ENCODE data around the gene ZNF805.

ZNF805 gene

GRCh38 chr19:57202160-57202559 lies 38.3 kb upstream of the ZNF805 start:
- Histone ChIP-seq H3K79me1 (ENCODE audit: low read length) (peaks cover 16% of the 10 kb centered on the region), H3K23ac (ENCODE audit: low read length) (no peak overlapping the region), H2BK15ac (replicated peaks; ENCODE audit: low read depth) (no peak overlapping the region), H3K4ac (ENCODE audit: low read depth, low read length) (no peak overlapping the region), H3K36me3 (ENCODE audit: control insufficient read depth, insufficient read depth, low read length) (peaks cover 6% of the 10 kb centered on the region), H3K4me3 (ENCODE audit: low read length) (no peak overlapping the region), H3K18ac (ENCODE audit: low read length) (no peak overlapping the region), H4K5ac (ENCODE audit: low read length) (no peak overlapping the region), H2BK5ac (ENCODE audit: low read length) (no peak overlapping the region), H2AK5ac (ENCODE audit: low read length) (no peak overlapping the region), H3K27me3 (ENCODE audit: insufficient read depth, low read length, poor library complexity) (no peaks in the 10 kb centered on the region), H2BK120ac (ENCODE audit: low read depth, low read length) (no peak overlapping the region), H3K4me2 (ENCODE audit: low read length) (no peak overlapping the region), H3K4me1 (ENCODE audit: control insufficient read depth, low read depth, low read length) (no peaks in the 10 kb centered on the region), H3K79me2 (ENCODE audit: control insufficient read depth, insufficient read depth, low read length) (no peaks in the 10 kb centered on the region), H3K56ac (ENCODE audit: low read length) (no peak overlapping the region), H4K8ac (ENCODE audit: low read depth, low read length) (no peak overlapping the region), H3K27ac (ENCODE audit: low read depth, low read length) (no peak overlapping the region), H3K9ac (ENCODE audit: low read length) (no peak overlapping the region)
- DNase-seq: no peak
- no CpG with 5 or more reads among the region's 5 CpGs for WGBS (ENCODE audit: extremely low coverage, insufficient coverage, low lambda C conversion rate)

DNA sequence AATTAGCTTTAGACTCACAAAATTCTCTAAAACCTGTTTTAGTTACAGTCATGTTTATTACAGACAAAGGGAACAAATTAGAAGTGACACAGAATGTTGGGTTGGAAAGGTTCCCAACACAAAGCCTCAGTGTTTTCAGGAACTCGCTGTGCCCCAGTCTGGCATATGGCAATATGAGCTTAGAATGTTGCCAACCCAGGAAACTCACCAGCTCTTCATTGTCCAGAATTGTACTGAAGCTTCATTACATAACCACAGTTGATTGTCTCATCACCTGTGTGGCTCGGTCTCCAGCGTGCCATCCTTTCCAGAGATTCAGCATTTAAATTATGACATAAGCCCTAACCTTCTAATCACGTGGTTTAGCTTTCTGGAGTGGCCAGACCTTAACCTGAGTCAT lies 30.1 kb upstream of the ZNF805 start:
- Histone ChIP-seq H4K5ac (ENCODE audit: low read length) (no peak overlapping the region), H3K79me2 (ENCODE audit: control insufficient read depth, insufficient read depth, low read length) (no peaks in the 10 kb centered on the region), H3K18ac (ENCODE audit: low read length) (no peak overlapping the region), H3K27ac (ENCODE audit: low read depth, low read length) (no peak overlapping the region), H4K8ac (ENCODE audit: low read depth, low read length) (no peak overlapping the region), H3K56ac (ENCODE audit: low read length) (no peak overlapping the region), H3K36me3 (ENCODE audit: control insufficient read depth, insufficient read depth, low read length) (peaks cover 11% of the 10 kb centered on the region), H3K4me1 (ENCODE audit: control insufficient read depth, low read depth, low read length) (no peaks in the 10 kb centered on the region), H2BK15ac (replicated peaks; ENCODE audit: low read depth) (no peak overlapping the region), H2AK5ac (ENCODE audit: low read length) (no peak overlapping the region), H3K4ac (ENCODE audit: low read depth, low read length) (no peak overlapping the region), H3K9ac (ENCODE audit: low read length) (no peak overlapping the region), H3K27me3 (ENCODE audit: insufficient read depth, low read length, poor library complexity) (no peaks in the 10 kb centered on the region), H2BK120ac (ENCODE audit: low read depth, low read length) (no peak overlapping the region), H3K4me3 (ENCODE audit: low read length) (no peak overlapping the region), H3K4me2 (ENCODE audit: low read length) (no peak overlapping the region), H3K23ac (ENCODE audit: low read length) (no peak overlapping the region), H3K79me1 (ENCODE audit: low read length) (peaks cover 3% of the 10 kb centered on the region), H2BK5ac (ENCODE audit: low read length) (no peak overlapping the region)
- DNase-seq: no peak
- WGBS (ENCODE audit: extremely low coverage, insufficient coverage, low lambda C conversion rate): no CpG with 5 or more reads among the region's 4 CpGs

DNA sequence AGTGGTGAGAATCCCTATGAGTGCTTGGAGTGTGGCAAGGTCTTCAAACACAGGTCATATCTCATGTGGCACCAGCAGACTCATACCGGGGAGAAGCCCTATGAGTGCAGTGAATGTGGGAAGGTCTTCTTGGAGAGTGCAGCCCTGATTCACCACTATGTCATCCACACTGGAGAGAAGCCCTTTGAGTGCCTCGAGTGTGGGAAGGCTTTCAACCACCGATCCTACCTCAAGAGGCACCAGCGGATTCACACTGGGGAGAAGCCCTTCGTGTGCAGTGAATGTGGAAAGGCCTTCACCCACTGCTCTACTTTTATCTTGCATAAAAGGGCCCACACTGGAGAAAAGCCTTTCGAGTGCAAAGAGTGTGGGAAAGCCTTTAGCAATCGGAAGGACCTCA lies 28.3 kb upstream of the ZNF805 start:
- H2AK5ac ChIP-seq (ENCODE audit: low read length): no peak overlapping the region
- no peak overlapping the region for H4K8ac ChIP-seq (ENCODE audit: low read depth, low read length)
- no peak overlapping the region for H2BK120ac ChIP-seq (ENCODE audit: low read depth, low read length)
- no peak overlapping the region for H2BK5ac ChIP-seq (ENCODE audit: low read length)
- H3K4me3 ChIP-seq (ENCODE audit: low read length): no peak overlapping the region
- no peak overlapping the region for H3K18ac ChIP-seq (ENCODE audit: low read length)
- H3K4ac ChIP-seq (ENCODE audit: low read depth, low read length): no peak overlapping the region
- no peaks in the 10 kb centered on the region for H3K27me3 ChIP-seq (ENCODE audit: insufficient read depth, low read length, poor library complexity)
- WGBS (ENCODE audit: extremely low coverage, insufficient coverage, low lambda C conversion rate): no CpG with 5 or more reads among the region's 7 CpGs
- no peak for DNase-seq
- no peak overlapping the region for H2BK15ac ChIP-seq (replicated peaks; ENCODE audit: low read depth)
- no peak overlapping the region for H3K9ac ChIP-seq (ENCODE audit: low read length)
- peaks cover 3% of the 10 kb centered on the region for H3K79me1 ChIP-seq (ENCODE audit: low read length)
- no peak overlapping the region for H3K4me2 ChIP-seq (ENCODE audit: low read length)
- H3K4me1 ChIP-seq (ENCODE audit: control insufficient read depth, low read depth, low read length): no peaks in the 10 kb centered on the region
- H3K27ac ChIP-seq (ENCODE audit: low read depth, low read length): no peak overlapping the region
- H3K36me3 ChIP-seq (ENCODE audit: control insufficient read depth, insufficient read depth, low read length): peaks cover 8% of the 10 kb centered on the region
- no peaks in the 10 kb centered on the region for H3K79me2 ChIP-seq (ENCODE audit: control insufficient read depth, insufficient read depth, low read length)
- H3K56ac ChIP-seq (ENCODE audit: low read length): no peak overlapping the region
- H4K5ac ChIP-seq (ENCODE audit: low read length): no peak overlapping the region
- no peak overlapping the region for H3K23ac ChIP-seq (ENCODE audit: low read length)

GRCh38 chr19:57227502-57227901 lies 12.9 kb upstream of the ZNF805 start:
- Histone ChIP-seq H2BK15ac (replicated peaks; ENCODE audit: low read depth) (no peak overlapping the region), H3K9ac (ENCODE audit: low read length) (no peak overlapping the region), H3K79me1 (ENCODE audit: low read length) (no peaks in the 10 kb centered on the region), H2BK5ac (ENCODE audit: low read length) (no peak overlapping the region), H3K4me2 (ENCODE audit: low read length) (no peak overlapping the region), H3K27ac (ENCODE audit: low read depth, low read length) (no peak overlapping the region), H2AK5ac (ENCODE audit: low read length) (no peak overlapping the region), H3K36me3 (ENCODE audit: control insufficient read depth, insufficient read depth, low read length) (no peaks in the 10 kb centered on the region), H3K27me3 (ENCODE audit: insufficient read depth, low read length, poor library complexity) (no peaks in the 10 kb centered on the region), H3K4me3 (ENCODE audit: low read length) (no peak overlapping the region), H3K23ac (ENCODE audit: low read length) (no peak overlapping the region), H4K5ac (ENCODE audit: low read length) (no peak overlapping the region), H3K4me1 (ENCODE audit: control insufficient read depth, low read depth, low read length) (peaks cover 2% of the 10 kb centered on the region), H2BK120ac (ENCODE audit: low read depth, low read length) (no peak overlapping the region), H3K79me2 (ENCODE audit: control insufficient read depth, insufficient read depth, low read length) (no peaks in the 10 kb centered on the region), H3K56ac (ENCODE audit: low read length) (no peak overlapping the region), H3K18ac (ENCODE audit: low read length) (no peak overlapping the region), H3K4ac (ENCODE audit: low read depth, low read length) (no peak overlapping the region), H4K8ac (ENCODE audit: low read depth, low read length) (no peak overlapping the region)
- no CpG with 5 or more reads among the region's 5 CpGs for WGBS (ENCODE audit: extremely low coverage, insufficient coverage, low lambda C conversion rate)
- DNase-seq: no peak

GRCh38 chr19:57231686-57232085 lies 8.7 kb upstream of the ZNF805 start:
- H3K56ac ChIP-seq (ENCODE audit: low read length): peak overlapping the region; percentile 1
- no peak overlapping the region for H2AK5ac ChIP-seq (ENCODE audit: low read length)
- H3K4me1 ChIP-seq (ENCODE audit: control insufficient read depth, low read depth, low read length): peaks cover 2% of the 10 kb centered on the region
- DNase-seq: peak; percentile 5
- H3K4me2 ChIP-seq (ENCODE audit: low read length): peak overlapping the region; percentile 1
- H3K9ac ChIP-seq (ENCODE audit: low read length): peak overlapping the region; percentile 4
- no peak overlapping the region for H2BK15ac ChIP-seq (replicated peaks; ENCODE audit: low read depth)
- no peak overlapping the region for H3K4ac ChIP-seq (ENCODE audit: low read depth, low read length)
- no peaks in the 10 kb centered on the region for H3K79me1 ChIP-seq (ENCODE audit: low read length)
- no peak overlapping the region for H2BK5ac ChIP-seq (ENCODE audit: low read length)
- no peak overlapping the region for H2BK120ac ChIP-seq (ENCODE audit: low read depth, low read length)
- H3K27ac ChIP-seq (ENCODE audit: low read depth, low read length): no peak overlapping the region
- H4K5ac ChIP-seq (ENCODE audit: low read length): no peak overlapping the region
- no peak overlapping the region for H3K23ac ChIP-seq (ENCODE audit: low read length)
- no peak overlapping the region for H3K18ac ChIP-seq (ENCODE audit: low read length)
- H3K79me2 ChIP-seq (ENCODE audit: control insufficient read depth, insufficient read depth, low read length): no peaks in the 10 kb centered on the region
- no peaks in the 10 kb centered on the region for H3K36me3 ChIP-seq (ENCODE audit: control insufficient read depth, insufficient read depth, low read length)
- H3K27me3 ChIP-seq (ENCODE audit: insufficient read depth, low read length, poor library complexity): no peaks in the 10 kb centered on the region
- no CpG with 5 or more reads among the region's 9 CpGs for WGBS (ENCODE audit: extremely low coverage, insufficient coverage, low lambda C conversion rate)
- H4K8ac ChIP-seq (ENCODE audit: low read depth, low read length): no peak overlapping the region
- no peak overlapping the region for H3K4me3 ChIP-seq (ENCODE audit: low read length)

- no peak overlapping the region for H3K4me3 ChIP-seq (ENCODE audit: low read length)
- no CpG with 5 or more reads among the region's 1 CpG for WGBS (ENCODE audit: extremely low coverage, insufficient coverage, low lambda C conversion rate)
- H3K79me1 ChIP-seq (ENCODE audit: low read length): no peaks in the 10 kb centered on the region
- H3K27me3 ChIP-seq (ENCODE audit: insufficient read depth, low read length, poor library complexity): no peaks in the 10 kb centered on the region
- H3K4me2 ChIP-seq (ENCODE audit: low read length): no peak overlapping the region
- no peak overlapping the region for H2BK120ac ChIP-seq (ENCODE audit: low read depth, low read length)
- no peak overlapping the region for H2BK5ac ChIP-seq (ENCODE audit: low read length)
- no peak overlapping the region for H4K8ac ChIP-seq (ENCODE audit: low read depth, low read length)
- H2AK5ac ChIP-seq (ENCODE audit: low read length): no peak overlapping the region
- no peak overlapping the region for H3K27ac ChIP-seq (ENCODE audit: low read depth, low read length)
- no peak overlapping the region for H3K56ac ChIP-seq (ENCODE audit: low read length)
- H3K4me1 ChIP-seq (ENCODE audit: control insufficient read depth, low read depth, low read length): peaks cover 2% of the 10 kb centered on the region
- no peaks in the 10 kb centered on the region for H3K36me3 ChIP-seq (ENCODE audit: control insufficient read depth, insufficient read depth, low read length)
- H3K9ac ChIP-seq (ENCODE audit: low read length): no peak overlapping the region
- H3K18ac ChIP-seq (ENCODE audit: low read length): no peak overlapping the region
- no peak overlapping the region for H3K23ac ChIP-seq (ENCODE audit: low read length)
- no peak overlapping the region for H4K5ac ChIP-seq (ENCODE audit: low read length)
- no peak for DNase-seq
- no peak overlapping the region for H2BK15ac ChIP-seq (replicated peaks; ENCODE audit: low read depth)
- H3K4ac ChIP-seq (ENCODE audit: low read depth, low read length): no peak overlapping the region
- H3K79me2 ChIP-seq (ENCODE audit: control insufficient read depth, insufficient read depth, low read length): no peaks in the 10 kb centered on the region
Measured at GRCh38 chr19:57233207-57233606, 7.2 kb upstream of the ZNF805 start.
